OCI-LY7 (cell line): Measurements from ENCODE around the gene THAP12. TPM values are rescaled to one million over a fixed set of nuclear protein-coding genes. Genes with fewer than 3 reads are reported as not detected.

ENCODE experiments used
- BruUV-seq: library from RNA; stranded (reverse); fragments of 400-500 nt; replicated peaks from 2 replicates; lab custom pipeline; 2021; lab: Mats Ljungman, UMichigan
- CTCF ChIA-PET: fragments of 300-600 bp; sonication (Branson Sonifier 250); formaldehyde crosslinking; loops from one replicate; lab custom pipeline; 2022; ENCODE audit warnings: antibody characterized with exemption; ENCODE audit not compliant: unreplicated experiment; lab: Charles Lee
- POLR2A ChIA-PET: fragments of 300-600 bp; sonication (Branson Sonifier 250); formaldehyde crosslinking; loops from one replicate; lab custom pipeline; 2022; ENCODE audit warnings: antibody characterized with exemption; lab: Charles Lee
- DNase-seq: peaks from one replicate; pipeline ENCODE4 v3.0.0-alpha.2; 2015; ENCODE audit warnings: low spot score
- H2AFZ ChIP-seq: fragments of 200-600 bp; sonication (generic), shearing (Covaris generic); 2 replicates; pipeline ENCODE4 v1.6.1; 2014; ENCODE audit warnings: mild to moderate bottlenecking, antibody characterized with exemption, low read length, moderate library complexity
- H3K27ac ChIP-seq: fragments of 200-600 bp; sonication (generic); 2 replicates; pipeline ENCODE4 v1.5.1; 2014; ENCODE audit warnings: mixed run types, low read depth, mild to moderate bottlenecking, moderate library complexity, low read length, inconsistent platforms; ENCODE audit not compliant: poor library complexity, severe bottlenecking
- H3K36me3 ChIP-seq: fragments of 200-600 bp; sonication (generic); 2 replicates; pipeline ENCODE4 v1.6.1; 2014; ENCODE audit warnings: mild to moderate bottlenecking, antibody characterized with exemption, low read length, moderate library complexity, mixed read lengths; ENCODE audit not compliant: insufficient read depth
- H3K4me1 ChIP-seq: fragments of 200-600 bp; sonication (generic); 2 replicates; pipeline ENCODE4 v1.5.1; 2014; ENCODE audit warnings: mild to moderate bottlenecking, low read length; ENCODE audit not compliant: insufficient read depth, poor library complexity, severe bottlenecking
- H3K4me2 ChIP-seq: fragments of 200-600 bp; sonication (generic); 2 replicates; pipeline ENCODE4 v1.6.1; 2014; ENCODE audit warnings: mild to moderate bottlenecking, low read length
- H3K4me3 ChIP-seq: fragments of 200-600 bp; sonication (generic); 2 replicates; pipeline ENCODE4 v1.5.1; 2014; ENCODE audit warnings: mild to moderate bottlenecking, low read depth, low read length; ENCODE audit not compliant: poor library complexity, severe bottlenecking
- H3K79me2 ChIP-seq: fragments of 200-600 bp; sonication (generic); 2 replicates; pipeline ENCODE4 v1.6.1; 2016; ENCODE audit warnings: low read depth, mild to moderate bottlenecking, low read length, moderate library complexity, mixed read lengths; ENCODE audit not compliant: insufficient read depth
- H3K9me2 ChIP-seq: fragments of 200-600 bp; sonication (generic); 2 replicates; pipeline ENCODE4 v1.6.1; 2016; ENCODE audit warnings: mild to moderate bottlenecking, low read length, mixed read lengths; ENCODE audit not compliant: insufficient read depth
- H3K9me3 ChIP-seq: fragments of 200-600 bp; sonication (generic); 2 replicates; pipeline ENCODE4 v1.6.1; 2014; ENCODE audit warnings: mild to moderate bottlenecking, mixed run types, low read length, mixed read lengths
- H4K20me1 ChIP-seq: fragments of 200-600 bp; sonication (generic); 2 replicates; pipeline ENCODE4 v1.6.1; 2014; ENCODE audit warnings: mild to moderate bottlenecking, antibody characterized with exemption, low read length, moderate library complexity, mixed read lengths; ENCODE audit not compliant: insufficient read depth
- EZH2phosphoT487 ChIP-seq: fragments of 200-600 bp; sonication (generic); IDR thresholded peaks from 2 replicates; pipeline ENCODE4 v1.6.1; 2018; ENCODE audit warnings: low read depth, borderline replicate concordance, mild to moderate bottlenecking, mixed run types, antibody characterized with exemption, low read length, moderate library complexity, mixed read lengths
- intact Hi-C: fragments of 100-400 bp; cut with micrococcal nuclease; formaldehyde crosslinking; loops from one replicate; pipeline ENCODE4 v1.10.0; 2022; ENCODE audit not compliant: unreplicated experiment
- total RNA-seq, 2 experiments: library from RNA; depleted of rRNA in 1 of 2; stranded (reverse); fragments of >200 nt in 1 of 2; shearing (Covaris generic) in 1 of 2; gene quantifications; 2 replicates each; pipeline ENCODE4 v1.2.3, GENCODE V29; 2014 to 2022
- TF ChIP-seq, protein P1 (sequence below): fragments of 200-600 bp; sonication (generic); conservative IDR thresholded peaks from 2 replicates; pipeline ENCODE4 v1.5.1; 2014; ENCODE audit warnings: mild to moderate bottlenecking, antibody characterized with exemption, low read length, moderate library complexity, mixed read lengths

Gene THAP12
- total RNA-seq, 2 experiments from 2014 or later = 55.7 to 74.7 TPM

DNA sequence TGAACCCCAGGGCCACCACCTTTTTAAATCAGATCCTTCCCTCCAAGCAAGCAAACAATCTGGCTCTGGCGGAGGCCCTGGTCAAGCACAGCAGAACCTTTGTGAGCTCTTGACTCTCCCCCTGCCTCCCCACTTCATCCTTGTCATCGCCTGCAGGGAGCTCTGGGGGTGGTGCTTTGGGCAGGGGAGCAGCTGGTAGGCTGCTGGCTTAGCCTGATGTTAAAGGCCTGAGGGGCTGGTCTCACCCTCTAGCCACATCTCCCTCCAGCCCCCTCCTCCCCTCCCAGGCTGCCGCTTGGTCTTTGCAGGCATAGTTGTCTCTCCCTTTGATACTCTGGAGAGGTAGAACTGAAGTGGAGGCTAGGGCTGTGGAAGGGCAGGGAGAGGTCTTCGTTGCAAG lies 50.9 kb downstream of the THAP12 start:
- no peak overlapping the region for H3K4me3 ChIP-seq
- H3K4me1 ChIP-seq = no peaks in the 10 kb centered on the region
- H3K27ac ChIP-seq = no peak overlapping the region
- no peak for DNase-seq
- H4K20me1 ChIP-seq = no peaks in the 10 kb centered on the region
- no peak overlapping the region for H3K4me2 ChIP-seq
- TF ChIP-seq EZH2phosphoT487 = no peak
- TF ChIP-seq, protein P1, sequence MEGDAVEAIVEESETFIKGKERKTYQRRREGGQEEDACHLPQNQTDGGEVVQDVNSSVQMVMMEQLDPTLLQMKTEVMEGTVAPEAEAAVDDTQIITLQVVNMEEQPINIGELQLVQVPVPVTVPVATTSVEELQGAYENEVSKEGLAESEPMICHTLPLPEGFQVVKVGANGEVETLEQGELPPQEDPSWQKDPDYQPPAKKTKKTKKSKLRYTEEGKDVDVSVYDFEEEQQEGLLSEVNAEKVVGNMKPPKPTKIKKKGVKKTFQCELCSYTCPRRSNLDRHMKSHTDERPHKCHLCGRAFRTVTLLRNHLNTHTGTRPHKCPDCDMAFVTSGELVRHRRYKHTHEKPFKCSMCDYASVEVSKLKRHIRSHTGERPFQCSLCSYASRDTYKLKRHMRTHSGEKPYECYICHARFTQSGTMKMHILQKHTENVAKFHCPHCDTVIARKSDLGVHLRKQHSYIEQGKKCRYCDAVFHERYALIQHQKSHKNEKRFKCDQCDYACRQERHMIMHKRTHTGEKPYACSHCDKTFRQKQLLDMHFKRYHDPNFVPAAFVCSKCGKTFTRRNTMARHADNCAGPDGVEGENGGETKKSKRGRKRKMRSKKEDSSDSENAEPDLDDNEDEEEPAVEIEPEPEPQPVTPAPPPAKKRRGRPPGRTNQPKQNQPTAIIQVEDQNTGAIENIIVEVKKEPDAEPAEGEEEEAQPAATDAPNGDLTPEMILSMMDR = no peak
- POLR2A ChIA-PET = no interaction called here
- no peaks in the 10 kb centered on the region for H3K9me2 ChIP-seq
- no peaks in the 10 kb centered on the region for H3K36me3 ChIP-seq
- H2AFZ ChIP-seq = no peak overlapping the region
- BruUV-seq = no TSS peak
- no peaks in the 10 kb centered on the region for H3K79me2 ChIP-seq
- intact Hi-C loops = loop anchor here (10.0 kb wide), 1 partner anchor 355 kb away; no protein-coding TSS in a partner anchor
- CTCF ChIA-PET = no interaction called here
- H3K9me3 ChIP-seq = peaks cover 8% of the 10 kb centered on the region; the same call in 1 of the 2 replicates

DNA sequence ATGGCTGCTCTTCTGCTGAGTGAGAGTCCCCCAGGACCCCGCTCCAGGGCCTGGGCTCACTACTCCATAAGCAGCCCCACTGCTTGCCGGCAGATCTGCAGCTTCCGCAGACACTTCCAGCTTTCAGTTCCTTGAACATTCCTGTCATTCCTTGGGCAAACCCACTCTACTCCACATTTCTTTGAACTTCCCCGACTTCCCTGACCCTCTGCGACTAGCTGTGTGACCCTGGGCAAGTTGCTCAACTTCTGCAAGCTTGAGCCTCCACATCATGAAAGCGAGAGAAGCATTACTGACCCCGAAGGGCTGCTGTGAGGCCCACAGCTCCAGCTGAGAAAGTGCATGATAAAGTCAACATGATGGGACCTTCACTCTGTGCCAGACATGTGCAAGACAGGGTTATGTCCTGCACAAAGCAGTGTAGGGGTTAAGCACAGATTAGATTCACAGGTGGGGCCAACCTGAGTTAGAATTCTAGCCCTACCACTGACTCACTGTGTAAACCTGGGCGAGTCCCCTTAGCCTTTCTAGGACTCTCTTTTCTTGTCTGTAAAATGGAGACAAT lies 51.8 kb downstream of the THAP12 start:
- POLR2A ChIA-PET = no interaction called here
- Histone ChIP-seq H3K9me3 (0 out of 2 replicates have a peak, but pooled peaks cover under 1% of the 10 kb centered on the region), H3K4me3 (no peak overlapping the region), H2AFZ (no peak overlapping the region), H3K4me1 (no peaks in the 10 kb centered on the region), H4K20me1 (no peaks in the 10 kb centered on the region), H3K36me3 (no peaks in the 10 kb centered on the region), H3K27ac (no peak overlapping the region), H3K4me2 (no peak overlapping the region), H3K9me2 (no peaks in the 10 kb centered on the region), H3K79me2 (no peaks in the 10 kb centered on the region)
- intact Hi-C loops = no loop called here
- no TSS peak for BruUV-seq
- TF ChIP-seq, protein P1 = no peak
- no peak for TF ChIP-seq EZH2phosphoT487
- CTCF ChIA-PET = no interaction called here
- no peak for DNase-seq

DNA sequence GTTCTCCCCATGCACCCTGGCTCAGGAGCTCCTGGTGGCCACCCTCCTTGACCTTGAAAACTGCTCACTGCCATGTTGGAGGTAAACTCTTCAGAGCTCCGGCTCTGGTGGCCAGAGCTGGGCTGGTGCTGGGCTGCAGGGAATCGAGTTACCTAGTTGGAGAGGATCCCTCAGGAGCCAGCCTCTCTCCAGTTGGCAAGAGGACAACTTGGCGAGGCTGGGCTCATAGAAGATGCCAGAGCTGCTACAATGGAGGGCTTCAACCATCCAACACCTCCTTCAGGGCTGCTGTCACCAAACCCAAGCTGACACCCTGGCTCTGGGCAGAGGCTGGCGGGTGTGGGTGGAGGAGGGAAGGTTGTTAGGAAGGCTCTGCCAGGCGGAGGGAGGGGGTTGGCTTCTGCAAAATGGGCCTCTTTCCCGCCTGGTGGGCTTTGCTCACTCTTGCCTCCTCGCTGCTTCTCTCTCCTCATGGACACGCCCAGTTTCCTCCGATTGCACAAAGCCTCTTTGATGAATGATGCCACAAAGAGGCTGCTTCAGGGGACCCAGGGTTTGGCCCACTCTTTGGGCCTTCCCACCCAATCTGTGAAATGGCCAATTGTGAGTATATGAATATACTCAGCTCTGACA lies 53.1 kb downstream of the THAP12 start:
- H3K4me1 ChIP-seq = no peaks in the 10 kb centered on the region
- TF ChIP-seq EZH2phosphoT487 = no peak
- TF ChIP-seq, protein P1 = no peak
- no peaks in the 10 kb centered on the region for H3K9me3 ChIP-seq
- ChIA-PET POLR2A (interaction anchor here (0.7 kb wide), 2 partner anchors 358 to 551 kb away, joined by 3 read pairs; no protein-coding TSS in a partner anchor), CTCF (interaction anchor here (0.6 kb wide), 1 partner anchor 16 kb away, joined by 3 read pairs; no protein-coding TSS in a partner anchor)
- H3K79me2 ChIP-seq = no peaks in the 10 kb centered on the region
- no peak for DNase-seq
- H3K4me3 ChIP-seq = no peak overlapping the region
- H3K36me3 ChIP-seq = no peaks in the 10 kb centered on the region
- H3K9me2 ChIP-seq = no peaks in the 10 kb centered on the region
- no peak overlapping the region for H3K4me2 ChIP-seq
- H2AFZ ChIP-seq = no peak overlapping the region
- H3K27ac ChIP-seq = no peak overlapping the region
- H4K20me1 ChIP-seq = no peaks in the 10 kb centered on the region
- intact Hi-C loops = no loop called here
- BruUV-seq = no TSS peak
